GM10847 (cell line): ENCODE measurements around the gene THPO.

Experiments used
- POLR2A ChIP-seq: IDR thresholded peaks from 2 replicates; pipeline ENCODE4 v1.6.1; 2011; ENCODE audit not compliant: insufficient read length; ENCODE audit errors: extremely low read depth

Gene THPO

GRCh38 chr3:184335661-184336546 lies 42.1 kb downstream of the THPO start:
- TF ChIP-seq POLR2A = peak; percentile 19

- no peak for TF ChIP-seq POLR2A
These were observed 42.7 kb downstream of the THPO start for GRCh38 chr3:184335291-184335660.

- no peak for TF ChIP-seq POLR2A
These were observed 43.4 kb downstream of the THPO start for GRCh38 chr3:184334470-184335158.

GRCh38 chr3:184333700-184334099 lies 44.3 kb downstream of the THPO start:
- TF ChIP-seq POLR2A = no peak

GRCh38 chr3:184333190-184333589 lies 44.8 kb downstream of the THPO start:
- no peak for TF ChIP-seq POLR2A

- no peak for TF ChIP-seq POLR2A
These were observed 45.5 kb downstream of the THPO start for GRCh38 chr3:184332370-184333090.

GRCh38 chr3:184328516-184328915 lies 49.5 kb downstream of the THPO start:
- no peak for TF ChIP-seq POLR2A

GRCh38 chr3:184327171-184327570 lies 50.8 kb downstream of the THPO start:
- TF ChIP-seq POLR2A = no peak

GRCh38 chr3:184325715-184326369 lies 52.2 kb downstream of the THPO start:
- no peak for TF ChIP-seq POLR2A

GRCh38 chr3:184325269-184325668 lies 52.7 kb downstream of the THPO start:
- TF ChIP-seq POLR2A = no peak

GRCh38 chr3:184323696-184324095 lies 54.3 kb downstream of the THPO start:
- TF ChIP-seq POLR2A = no peak

- TF ChIP-seq POLR2A = no peak
These were observed 55.1 kb downstream of the THPO start for GRCh38 chr3:184322731-184323487.
